Endothelial cell of umbilical vein (primary cell): ENCODE results near the gene SMPDL3B. TPM values are rescaled to one million over a fixed set of nuclear protein-coding genes. Genes with fewer than 3 reads are reported as not detected.

ENCODE experiments used
- BruUV-seq: library from RNA; stranded (reverse); fragments of 400-500 nt; replicated peaks from 2 replicates; lab custom pipeline; 2021; lab: Mats Ljungman, UMichigan
- CTCF ChIA-PET: fragments of 300-600, 350-600 bp; sonication (Branson Sonifier 250); formaldehyde crosslinking; loops from one replicate; lab custom pipeline; 2021; ENCODE audit warnings: antibody characterized with exemption, inconsistent platforms; lab: Charles Lee
- POLR2A ChIA-PET: fragments of 300-600, 350-600 bp; sonication (Branson Sonifier 250); formaldehyde crosslinking; loops from one replicate; lab custom pipeline; 2021; ENCODE audit warnings: antibody characterized with exemption, inconsistent platforms; lab: Charles Lee
- DNase-seq: peaks from one replicate; pipeline ENCODE4 v3.0.0-alpha.2; 2011; ENCODE audit warnings: low read depth, low spot score
- FAIRE-seq: peaks from 2 replicates; lab custom pipeline; 2011; peaks lifted over from hg19 to GRCh38; lab: Jason Lieb, UNC
- H2AFZ ChIP-seq: 2 replicates; pipeline ENCODE4 v1.6.0; 2012; ENCODE audit warnings: low read depth, low read length, control low read depth, inconsistent platforms
- H3K27ac ChIP-seq: 2 replicates; pipeline ENCODE4 v1.5.1; 2011; ENCODE audit warnings: low read depth, mild to moderate bottlenecking, control low read depth, low read length, moderate library complexity; ENCODE audit not compliant: insufficient read depth
- H3K27me3 ChIP-seq, 2 experiments: 2 replicates each; pipeline versions ENCODE4 v1.6.0 to v1.6.1; 2011; ENCODE audit warnings: low read length in 2 of 2, mixed read lengths in 1 of 2; ENCODE audit not compliant: control insufficient read depth in 2 of 2, insufficient read depth in 2 of 2
- H3K36me3 ChIP-seq, 2 experiments: 2 replicates in 1 of 2; 3 replicates in 1 of 2; pipeline ENCODE4 v1.5.1; 2011; ENCODE audit warnings: low read length in 2 of 2, mild to moderate bottlenecking in 1 of 2, moderate library complexity in 1 of 2; ENCODE audit not compliant: control insufficient read depth in 2 of 2, insufficient read depth in 2 of 2; ENCODE audit errors: extremely low read depth in 1 of 2
- H3K4me1 ChIP-seq: 3 replicates; pipeline ENCODE4 v1.5.1; 2011; ENCODE audit warnings: mild to moderate bottlenecking, low read length; ENCODE audit not compliant: control insufficient read depth, insufficient read depth; ENCODE audit errors: extremely low read depth
- H3K4me2 ChIP-seq: 2 replicates; pipeline ENCODE4 v1.6.1; 2011; ENCODE audit warnings: low read length, control low read depth, mixed read lengths; ENCODE audit not compliant: insufficient read depth
- H3K4me3 ChIP-seq, 3 experiments: fragments of 200-600 bp in 1 of 3; sonication (generic), shearing (Covaris generic) in 1 of 3; replicated peaks in 1 of 3; 2 replicates each; pipeline ENCODE4 v1.5.1; 2011 to 2016; ENCODE audit warnings: control low read depth in 3 of 3, low read length in 3 of 3, mild to moderate bottlenecking in 2 of 3, inconsistent platforms in 1 of 3, low read depth in 1 of 3, moderate library complexity in 1 of 3; ENCODE audit not compliant: insufficient read depth in 1 of 3
- H3K79me2 ChIP-seq: 2 replicates; pipeline ENCODE4 v1.6.0; 2012; ENCODE audit warnings: low read length, inconsistent platforms; ENCODE audit not compliant: control insufficient read depth, insufficient read depth
- H3K9ac ChIP-seq: replicated peaks from 2 replicates; pipeline ENCODE3; 2011; ENCODE audit warnings: low read length, control low read depth; ENCODE audit not compliant: insufficient read depth; ENCODE audit errors: extremely low read depth
- H3K9me1 ChIP-seq: replicated peaks from 3 replicates; pipeline ENCODE4 v1.6.0; 2011; ENCODE audit warnings: mild to moderate bottlenecking, low read length; ENCODE audit not compliant: control insufficient read depth, insufficient read depth; ENCODE audit errors: extremely low read depth
- H3K9me3 ChIP-seq: replicated peaks from 2 replicates; pipeline ENCODE4 v1.5.1; 2012; ENCODE audit warnings: low read length, inconsistent platforms; ENCODE audit not compliant: control insufficient read depth, insufficient read depth
- H4K20me1 ChIP-seq: replicated peaks from 2 replicates; pipeline ENCODE3; 2011; ENCODE audit warnings: mild to moderate bottlenecking, low read length; ENCODE audit not compliant: control insufficient read depth, insufficient read depth; ENCODE audit errors: extremely low read depth
- CTCF ChIP-seq, 2 donors: IDR thresholded peaks; 1 replicate in 1 of 2; 2 replicates in 1 of 2; pipeline ENCODE4 v1.5.1; 2011; ENCODE audit warnings: low read length in 2 of 2, mild to moderate bottlenecking in 2 of 2, moderate library complexity in 2 of 2, control low read depth in 1 of 2, inconsistent platforms in 1 of 2, low read depth in 1 of 2; ENCODE audit not compliant: insufficient read depth in 1 of 2; ENCODE audit errors: extremely low read depth in 1 of 2
- EZH2 ChIP-seq: IDR thresholded peaks from 2 replicates; pipeline ENCODE4 v1.6.1; 2012; ENCODE audit warnings: borderline replicate concordance, low read depth, mild to moderate bottlenecking, moderate library complexity, low read length, inconsistent platforms; ENCODE audit not compliant: severe bottlenecking
- JUN ChIP-seq: IDR thresholded peaks from 2 replicates; pipeline ENCODE4 v1.6.1; 2011; ENCODE audit warnings: borderline replicate concordance, low read depth; ENCODE audit not compliant: insufficient read length, insufficient read depth
- MAX ChIP-seq: IDR thresholded peaks from 2 replicates; pipeline ENCODE4 v1.6.1; 2011; ENCODE audit not compliant: insufficient read depth, insufficient read length
- MYC ChIP-seq: IDR thresholded peaks from one replicate; pipeline ENCODE4 v1.6.1; 2011; ENCODE audit warnings: mild to moderate bottlenecking, low read depth, low read length
- POLR2A ChIP-seq: IDR thresholded peaks from 2 replicates; pipeline ENCODE4 v1.6.1; 2012; ENCODE audit warnings: low read depth, mild to moderate bottlenecking, control low read depth, low read length
- POLR2AphosphoS5 ChIP-seq: IDR thresholded peaks from 2 replicates; pipeline ENCODE4 v1.6.1; 2012; ENCODE audit warnings: low read depth, mild to moderate bottlenecking, control low read depth, low read length, moderate library complexity; ENCODE audit not compliant: insufficient read depth
- dilution Hi-C: fragments of 300-500 bp; cut with MboI; formaldehyde crosslinking; loops from one replicate; pipeline ENCODE4 v1.15.0; 2019; ENCODE audit warnings: low sequenced_read_pairs; ENCODE audit not compliant: extremely low pct_ligation_motif_present
- intact Hi-C: fragments of 100-400 bp; cut with micrococcal nuclease; formaldehyde crosslinking; loops from one replicate; pipeline ENCODE4 v1.10.0; 2022
- polyA plus RNA-seq, 4 experiments: library from polyadenylated mRNA; depleted of rRNA in 3 of 4; stranded (reverse) in 3 of 4; unstranded in 1 of 4; fragments of >200 nt; gene quantifications; 2 replicates each; pipeline versions ENCODE4 v1.2.1 to v1.2.3, GENCODE V29; 2011 to 2012; ENCODE audit warnings: missing spikeins in 1 of 4
- total RNA-seq: library from RNA; stranded (reverse); gene quantifications from 2 replicates; pipeline ENCODE4 v1.2.3, GENCODE V29; 2021

SMPDL3B gene
- total and polyA plus RNA-seq, 2 donors (not counting 3 experiments of a cell fraction or from before 2014, with no cell fraction given), result 1.3 TPM; not detected in 1

- H3K4me1 ChIP-seq, result peaks cover 3% of the 10 kb centered on the region
- no peak overlapping the region for H2AFZ ChIP-seq
- H3K4me3 ChIP-seq, result no peak overlapping the region
- no peaks in the 10 kb centered on the region for H3K27me3 ChIP-seq
- no peaks in the 10 kb centered on the region for H3K9me1 ChIP-seq
- FAIRE-seq (no peak), DNase-seq (no peak)
- ChIA-PET CTCF (interaction anchor here (0.7 to 6.3 kb wide), 19 partner anchors 8 to 311 kb away, joined by 3 to 99 read pairs (median 6); partner anchors contain the start of gene EYA3), POLR2A (interaction anchor here (0.5 kb wide), 1 partner anchor 18 kb away, joined by 4 read pairs; no protein-coding TSS in a partner anchor)
- no peaks in the 10 kb centered on the region for H3K79me2 ChIP-seq
- intact Hi-C loops, result loop anchor here (10.0 kb wide), 1 partner anchor 224 kb away; no protein-coding TSS in a partner anchor
- H3K4me2 ChIP-seq, result no peak overlapping the region
- no peak overlapping the region for H3K9ac ChIP-seq
- dilution Hi-C loops, result no loop called here
- H3K36me3 ChIP-seq, result peaks cover 0 to 4% of the 10 kb centered on the region in 2 experiments
- no peaks in the 10 kb centered on the region for H4K20me1 ChIP-seq
- TF ChIP-seq MAX (no peak), POLR2AphosphoS5 (no peak), POLR2A (no peak)
- H3K27ac ChIP-seq, result no peak overlapping the region
- BruUV-seq, result no TSS peak
- no peaks in the 10 kb centered on the region for H3K9me3 ChIP-seq
Observed at GRCh38 chr1:27980216-27980845, 45.5 kb downstream of the SMPDL3B start.

GRCh38 chr1:27981145-27981544 is 46.3 kb downstream of the SMPDL3B start:
- TF ChIP-seq POLR2AphosphoS5, result no peak
- no peak for TF ChIP-seq CTCF (IDR thresholded peaks at IDR 0.05; ENCODE audit: extremely low read depth in 1 of 2, insufficient read depth in 1 of 2, low read depth in 1 of 2, low read length in 2 of 2)
- no peak for TF ChIP-seq JUN
- TF ChIP-seq EZH2, result no peak
- no peak for TF ChIP-seq POLR2A
- no peak for TF ChIP-seq MYC
- intact Hi-C loops (loop anchor here (10.0 kb wide), 1 partner anchor 224 kb away; no protein-coding TSS in a partner anchor), dilution Hi-C loops (no loop called here)
- CTCF ChIA-PET, result interaction anchor here (0.8 to 6.3 kb wide), 12 partner anchors 9 to 228 kb away, joined by 3 to 99 read pairs (median 9); partner anchors contain the start of gene EYA3
- no peak overlapping the region for H3K4me3 ChIP-seq
- FAIRE-seq, result no peak
- H3K4me2 ChIP-seq, result no peak overlapping the region
- no peak overlapping the region for H3K27ac ChIP-seq
- H4K20me1 ChIP-seq, result no peaks in the 10 kb centered on the region
- peaks cover 0 to 4% of the 10 kb centered on the region in 2 experiments for H3K36me3 ChIP-seq
- no peak overlapping the region for H2AFZ ChIP-seq
- BruUV-seq, result no TSS peak
- peaks cover 3% of the 10 kb centered on the region for H3K4me1 ChIP-seq
- POLR2A ChIA-PET, result no interaction called here
- no peaks in the 10 kb centered on the region for H3K9me1 ChIP-seq
- H3K27me3 ChIP-seq, result no peaks in the 10 kb centered on the region
- no peak for DNase-seq
- no peaks in the 10 kb centered on the region for H3K79me2 ChIP-seq
- no peaks in the 10 kb centered on the region for H3K9me3 ChIP-seq
- no peak overlapping the region for H3K9ac ChIP-seq
